ENCODE results near the gene ZNF385B. TPM values are rescaled to one million over a fixed set of nuclear protein-coding genes. Genes with fewer than 3 reads are reported as not detected.
A peak's percentile ranks its signal among the peaks of the same experiment; 100 is the strongest.

The ZNF385B gene
- polyA plus RNA-seq, 1 donor (not counting 4 experiments of a cell fraction or from before 2014, with no cell fraction given) = 0.17 TPM

DNA sequence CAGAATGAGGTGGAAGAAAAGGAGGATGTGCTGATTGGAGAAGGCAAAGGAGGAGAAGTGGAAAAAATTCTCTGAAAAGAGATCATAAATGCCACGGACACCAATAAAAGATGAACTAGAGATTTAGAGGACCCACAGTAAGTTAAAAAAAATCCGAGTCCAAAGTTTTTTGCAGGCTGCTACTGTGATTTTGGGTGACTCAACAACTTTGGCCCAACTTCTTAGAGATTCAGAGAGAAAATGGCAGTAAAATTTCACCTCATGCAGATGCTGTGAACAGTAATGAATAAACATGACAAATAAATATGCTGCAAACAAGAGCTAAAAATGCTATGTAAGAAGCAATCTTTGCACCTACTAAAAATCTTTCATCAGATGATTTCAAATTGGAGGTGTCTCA, 419.9 kb downstream of the ZNF385B start:
- Histone ChIP-seq H3K79me2 (ENCODE audit: control insufficient read depth, insufficient read depth, low read length) (no peaks in the 10 kb centered on the region), H4K20me1 (ENCODE audit: control insufficient read depth, extremely low read depth, insufficient read depth, low read length) (no peaks in the 10 kb centered on the region), H3K9me3 (ENCODE audit: control insufficient read depth, low read depth, low read length) (no peaks in the 10 kb centered on the region), H3K36me3 (ENCODE audit: control insufficient read depth in 2 of 2, extremely low read depth in 1 of 2, insufficient read depth in 2 of 2, low read length in 2 of 2) (no peaks in the 10 kb centered on the region), H2AFZ (ENCODE audit: control insufficient read depth, low read length) (no peak overlapping the region), H3K9ac (ENCODE audit: control insufficient read depth, extremely low read depth, insufficient read depth, low read length) (no peak overlapping the region), H3K27me3 (ENCODE audit: control insufficient read depth, extremely low read depth, insufficient read depth, low read length) (no peaks in the 10 kb centered on the region), H3K4me1 (ENCODE audit: control insufficient read depth, extremely low read depth, insufficient read depth, low read length) (peaks cover 33% of the 10 kb centered on the region), H3K4me2 (ENCODE audit: control insufficient read depth, extremely low read depth, insufficient read depth, low read depth, low read length) (no peak overlapping the region), H3K9me1 (ENCODE audit: control insufficient read depth, extremely low read depth, insufficient read depth, low read length) (no peaks in the 10 kb centered on the region), H3K27ac (ENCODE audit: control insufficient read depth, insufficient read depth, low read length) (no peak overlapping the region), H3K4me3 (ENCODE audit: control insufficient read depth in 2 of 3, extremely low read depth in 1 of 3, insufficient read depth in 2 of 3, low read depth in 1 of 3, low read length in 3 of 3) (no peak overlapping the region)
- dilution Hi-C loops (cut with MboI; ENCODE audit: extremely low pct_ligation_motif_present, low sequenced_read_pairs) = no loop called here
- DNase-seq (ENCODE audit: low read depth, low spot score) (no peak), FAIRE-seq (no peak)
- no peak for TF ChIP-seq EZH2 (IDR thresholded peaks at IDR 0.05; ENCODE audit: low read length)
- TF ChIP-seq, protein P1, sequence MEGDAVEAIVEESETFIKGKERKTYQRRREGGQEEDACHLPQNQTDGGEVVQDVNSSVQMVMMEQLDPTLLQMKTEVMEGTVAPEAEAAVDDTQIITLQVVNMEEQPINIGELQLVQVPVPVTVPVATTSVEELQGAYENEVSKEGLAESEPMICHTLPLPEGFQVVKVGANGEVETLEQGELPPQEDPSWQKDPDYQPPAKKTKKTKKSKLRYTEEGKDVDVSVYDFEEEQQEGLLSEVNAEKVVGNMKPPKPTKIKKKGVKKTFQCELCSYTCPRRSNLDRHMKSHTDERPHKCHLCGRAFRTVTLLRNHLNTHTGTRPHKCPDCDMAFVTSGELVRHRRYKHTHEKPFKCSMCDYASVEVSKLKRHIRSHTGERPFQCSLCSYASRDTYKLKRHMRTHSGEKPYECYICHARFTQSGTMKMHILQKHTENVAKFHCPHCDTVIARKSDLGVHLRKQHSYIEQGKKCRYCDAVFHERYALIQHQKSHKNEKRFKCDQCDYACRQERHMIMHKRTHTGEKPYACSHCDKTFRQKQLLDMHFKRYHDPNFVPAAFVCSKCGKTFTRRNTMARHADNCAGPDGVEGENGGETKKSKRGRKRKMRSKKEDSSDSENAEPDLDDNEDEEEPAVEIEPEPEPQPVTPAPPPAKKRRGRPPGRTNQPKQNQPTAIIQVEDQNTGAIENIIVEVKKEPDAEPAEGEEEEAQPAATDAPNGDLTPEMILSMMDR (optimal IDR thresholded peaks at IDR 0.05 in 1 of 3, IDR thresholded peaks at IDR 0.05 in 1 of 3, conservative IDR thresholded peaks at IDR 0.05 in 1 of 3; ENCODE audit: extremely low read depth in 1 of 3, insufficient read depth in 2 of 3, low read length in 3 of 3) = no peak

DNA sequence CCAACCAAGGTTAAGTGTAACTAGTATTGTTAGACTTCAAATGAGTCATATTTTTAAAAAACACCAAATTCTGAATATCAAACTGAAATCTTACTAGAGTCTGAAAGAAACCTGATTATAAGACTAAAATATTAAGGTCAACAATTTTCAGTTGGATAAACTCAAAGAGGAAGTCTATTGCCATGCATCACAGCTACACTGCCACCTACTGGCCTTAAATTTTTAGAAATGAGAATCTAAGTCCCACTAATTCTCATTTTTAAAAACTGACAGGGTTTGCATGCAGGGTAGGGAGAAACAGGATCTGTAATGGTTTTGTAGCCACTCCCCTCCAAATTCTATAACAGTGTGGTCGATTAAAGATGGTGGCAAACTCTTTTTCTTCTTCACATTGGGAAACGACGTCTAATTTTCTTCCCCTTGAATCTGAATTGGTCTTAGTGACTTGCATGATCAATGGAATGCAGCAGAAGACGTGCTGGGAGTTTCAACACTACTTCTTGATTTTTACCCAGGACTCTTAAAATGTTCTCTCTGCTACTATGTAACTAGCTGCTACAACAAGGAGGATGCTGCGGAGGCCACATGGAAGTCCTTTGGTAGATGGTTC, 420.7 kb downstream of the ZNF385B start:
- Histone ChIP-seq H3K9me1 (ENCODE audit: control insufficient read depth, extremely low read depth, insufficient read depth, low read length) (no peaks in the 10 kb centered on the region), H3K4me2 (ENCODE audit: control insufficient read depth, extremely low read depth, insufficient read depth, low read depth, low read length) (no peak overlapping the region), H3K27ac (ENCODE audit: control insufficient read depth, insufficient read depth, low read length) (no peak overlapping the region), H3K36me3 (ENCODE audit: control insufficient read depth in 2 of 2, extremely low read depth in 1 of 2, insufficient read depth in 2 of 2, low read length in 2 of 2) (no peaks in the 10 kb centered on the region), H3K79me2 (ENCODE audit: control insufficient read depth, insufficient read depth, low read length) (no peaks in the 10 kb centered on the region), H3K4me3 (ENCODE audit: control insufficient read depth in 2 of 3, extremely low read depth in 1 of 3, insufficient read depth in 2 of 3, low read depth in 1 of 3, low read length in 3 of 3) (no peak overlapping the region), H2AFZ (ENCODE audit: control insufficient read depth, low read length) (no peak overlapping the region), H4K20me1 (ENCODE audit: control insufficient read depth, extremely low read depth, insufficient read depth, low read length) (no peaks in the 10 kb centered on the region), H3K27me3 (ENCODE audit: control insufficient read depth, extremely low read depth, insufficient read depth, low read length) (no peaks in the 10 kb centered on the region), H3K9me3 (ENCODE audit: control insufficient read depth, low read depth, low read length) (no peaks in the 10 kb centered on the region), H3K4me1 (ENCODE audit: control insufficient read depth, extremely low read depth, insufficient read depth, low read length) (peaks cover 27% of the 10 kb centered on the region), H3K9ac (ENCODE audit: control insufficient read depth, extremely low read depth, insufficient read depth, low read length) (no peak overlapping the region)
- dilution Hi-C loops (cut with MboI; ENCODE audit: extremely low pct_ligation_motif_present, low sequenced_read_pairs) = no loop called here
- DNase-seq (ENCODE audit: low read depth, low spot score) (no peak), FAIRE-seq (no peak)
- no peak for TF ChIP-seq EZH2 (IDR thresholded peaks at IDR 0.05; ENCODE audit: low read length)
- TF ChIP-seq, protein P1 (optimal IDR thresholded peaks at IDR 0.05 in 1 of 3, IDR thresholded peaks at IDR 0.05 in 1 of 3, conservative IDR thresholded peaks at IDR 0.05 in 1 of 3; ENCODE audit: extremely low read depth in 1 of 3, insufficient read depth in 2 of 3, low read length in 3 of 3) = peak in 2 of 3 experiments; percentile 40 to 45
